Ureter (tissue), 1 donor: ENCODE data around the gene SAMD1. TPM values are rescaled to one million over a fixed set of nuclear protein-coding genes. Genes with fewer than 3 reads are reported as not detected.
A peak's percentile ranks its signal among the peaks of the same experiment; 100 is the strongest.

Experiments used
- DNase-seq: peaks from one replicate; pipeline ENCODE4 v3.0.0-alpha.2; 2020; ENCODE audit warnings: low spot score
- total RNA-seq: library from RNA; stranded (reverse); gene quantifications from one replicate; pipeline ENCODE4 v1.2.4, GENCODE V29; 2023
- donor health status: DM: yes; HTN: yes; CAD: no.

SAMD1 gene
- 24.3 TPM for total RNA-seq

- peak; percentile 90 for DNase-seq
Measured at GRCh38 chr19:14090509-14091080, at the start of gene SAMD1. Gene SAMD1 (minus strand): TSS chr19:14090751.

GRCh38 chr19:14139944-14140343 is 49.4 kb upstream of the SAMD1 start:
- DNase-seq = no peak

GRCh38 chr19:14138576-14139265 is 48.2 kb upstream of the SAMD1 start:
- DNase-seq = no peak

- peak; percentile 98 for DNase-seq
Measured at GRCh38 chr19:14136509-14137281, 46.1 kb upstream of the SAMD1 start, which contains the start of gene ASF1B. Gene ASF1B (minus strand): TSS chr19:14136589. CDS start chr19:14136456, 133 bp downstream.

GRCh38 chr19:14135985-14136508 is 45.5 kb upstream of the SAMD1 start:
- no peak for DNase-seq

GRCh38 chr19:14135355-14135754 is 44.8 kb upstream of the SAMD1 start:
- DNase-seq = no peak

GRCh38 chr19:14127929-14128509 is 37.5 kb upstream of the SAMD1 start:
- DNase-seq = no peak

- no peak for DNase-seq
Measured at GRCh38 chr19:14127176-14127575, 36.6 kb upstream of the SAMD1 start.

- no peak for DNase-seq
Measured at GRCh38 chr19:14122924-14123323, 32.4 kb upstream of the SAMD1 start.

GRCh38 chr19:14120497-14120780 is 29.9 kb upstream of the SAMD1 start:
- DNase-seq = no peak

GRCh38 chr19:14119644-14120496 is 29.3 kb upstream of the SAMD1 start:
- DNase-seq = no peak

GRCh38 chr19:14119146-14119545 is 28.6 kb upstream of the SAMD1 start:
- DNase-seq = no peak

- DNase-seq = peak; percentile 83
Measured at GRCh38 chr19:14118165-14119051, 27.9 kb upstream of the SAMD1 start.

GRCh38 chr19:14117668-14118164 is 27.2 kb upstream of the SAMD1 start, which contains the start of gene PRKACA:
Gene PRKACA (minus strand): TSS chr19:14117762. CDS start chr19:14117547, 215 bp downstream.
- DNase-seq = peak; percentile 99

GRCh38 chr19:14116918-14117578 is 26.5 kb upstream of the SAMD1 start:
- DNase-seq = no peak

GRCh38 chr19:14116525-14116917 is 26.0 kb upstream of the SAMD1 start:
- no peak for DNase-seq

GRCh38 chr19:14115756-14116155 is 25.2 kb upstream of the SAMD1 start:
- no peak for DNase-seq

- no peak for DNase-seq
Measured at GRCh38 chr19:14114854-14115253, 24.3 kb upstream of the SAMD1 start.

- no peak for DNase-seq
Measured at GRCh38 chr19:14114439-14114838, 23.9 kb upstream of the SAMD1 start.
